ENCODE measurements around the gene RASAL3.
A peak's percentile ranks its signal among the peaks of the same experiment; 100 is the strongest.
"Not testable (repeated sequence)": the region's sequence is repeated elsewhere in the genome, so short reads cannot be mapped to it uniquely, and the experiment has no call there.

The RASAL3 gene

GRCh38 chr19:15421136-15421695 is 43.1 kb downstream of the RASAL3 start:
- no peak for DNase-seq (ENCODE audit: low read depth in 3 of 3)

- no peak for DNase-seq (ENCODE audit: low read depth in 3 of 3)
Measured at GRCh38 chr19:15419413-15420025, 44.8 kb downstream of the RASAL3 start.

- peak; percentile 93 to 97 (median 96) for DNase-seq (ENCODE audit: low read depth in 3 of 3)
Measured at GRCh38 chr19:15418579-15419412, 45.5 kb downstream of the RASAL3 start, which contains the start of gene AKAP8L. TSS of gene AKAP8L (minus strand) at chr19:15418988. CDS start at chr19:15418923, 65 bp downstream.

GRCh38 chr19:15418231-15418578 is 46.1 kb downstream of the RASAL3 start:
- DNase-seq (ENCODE audit: low read depth in 3 of 3): no peak

- DNase-seq (ENCODE audit: low read depth in 3 of 3): no peak
Measured at GRCh38 chr19:15417699-15418098, 46.6 kb downstream of the RASAL3 start.

GRCh38 chr19:15412832-15413231 is 51.5 kb downstream of the RASAL3 start:
- no peak for DNase-seq (ENCODE audit: low read depth in 3 of 3)

GRCh38 chr19:15411351-15411750 is 53.0 kb downstream of the RASAL3 start:
- not testable (repeated sequence) for DNase-seq (ENCODE audit: low read depth in 3 of 3)

GRCh38 chr19:15404780-15405211 is 59.5 kb downstream of the RASAL3 start:
- no peak for DNase-seq (ENCODE audit: low read depth in 3 of 3)

GRCh38 chr19:15404097-15404779 is 60.1 kb downstream of the RASAL3 start:
- no peak for DNase-seq (ENCODE audit: low read depth in 3 of 3)

- no peak for DNase-seq (ENCODE audit: low read depth in 3 of 3)
Measured at GRCh38 chr19:15403151-15403531, 61.2 kb downstream of the RASAL3 start.

- DNase-seq (ENCODE audit: low read depth in 3 of 3): no peak
Measured at GRCh38 chr19:15402411-15403150, 61.8 kb downstream of the RASAL3 start.

All from stimulated activated CD4-positive, alpha-beta T cell treated with anti-CD3 and anti-CD28 coated beads, TNF-alpha, amount 100 ng/mL, for 4 hours (primary cell).